ENCODE results near the gene CDH13. TPM values are rescaled to one million over a fixed set of nuclear protein-coding genes. Genes with fewer than 3 reads are reported as not detected.

CDH13 gene
- total RNA-seq, 1 donor from 2014 or later = 81.1 TPM

DNA sequence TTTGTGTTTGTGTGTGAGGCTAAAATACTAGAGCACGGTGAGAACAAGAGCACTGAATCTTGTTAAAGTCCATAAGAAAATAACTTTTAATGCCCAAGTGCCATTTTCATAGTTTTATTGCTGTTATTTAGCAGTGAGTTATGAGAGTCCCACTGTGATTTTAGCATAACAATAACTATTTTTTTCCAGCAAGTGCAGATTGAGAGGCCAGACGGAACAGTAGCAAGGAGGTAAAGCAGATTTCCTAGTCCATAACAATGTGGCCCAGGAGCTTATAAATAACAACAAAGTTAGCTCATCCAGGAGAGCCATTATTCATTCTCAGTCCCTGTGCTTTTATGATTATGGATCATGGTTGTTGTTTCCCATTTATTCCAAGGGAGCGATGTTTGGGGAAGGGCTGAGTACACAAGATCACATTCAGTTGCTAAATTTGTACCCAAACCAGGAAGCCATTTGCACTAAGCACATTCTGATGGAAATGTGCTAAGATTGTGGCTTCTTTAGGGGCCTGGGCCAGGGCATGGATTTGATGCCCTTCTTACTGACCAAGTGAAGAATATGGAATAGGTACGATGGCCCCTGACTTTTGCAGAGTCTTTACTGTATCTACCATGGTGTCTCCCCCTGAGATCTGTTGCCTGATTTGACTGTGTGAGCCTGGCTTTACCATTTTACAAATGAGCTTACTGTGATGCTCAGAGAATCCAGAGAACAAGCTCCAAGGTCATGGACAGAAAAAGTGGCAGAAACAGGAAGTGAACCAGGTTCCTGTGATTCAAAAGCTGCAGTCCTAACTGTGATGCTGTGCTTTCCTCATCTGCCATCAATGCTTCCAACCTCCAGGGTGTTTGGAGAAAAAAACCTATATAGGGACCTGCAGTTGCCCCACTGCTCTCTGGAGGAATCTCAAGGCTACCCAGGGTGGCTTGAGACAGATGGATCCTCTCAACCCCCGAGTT, 976.3 kb downstream of the CDH13 start:
- no peak for TF ChIP-seq CTCF (IDR thresholded peaks at IDR 0.05; ENCODE audit: partially characterized antibody, unreplicated experiment)
- H3K36me3 Mint-ChIP-seq (ENCODE audit: unreplicated experiment) = no peaks in the 10 kb centered on the region
- peaks cover 3% of the 10 kb centered on the region for H3K9me3 Mint-ChIP-seq (ENCODE audit: unreplicated experiment)
- no peak for DNase-seq
- H3K4me1 Mint-ChIP-seq (ENCODE audit: low read depth, unreplicated experiment) = peaks cover 1% of the 10 kb centered on the region
- H3K4me3 Mint-ChIP-seq (ENCODE audit: unreplicated experiment) = no peak overlapping the region
- no peaks in the 10 kb centered on the region for H3K27me3 Mint-ChIP-seq (ENCODE audit: unreplicated experiment)
- no peak overlapping the region for H3K27ac Mint-ChIP-seq (ENCODE audit: unreplicated experiment)

DNA sequence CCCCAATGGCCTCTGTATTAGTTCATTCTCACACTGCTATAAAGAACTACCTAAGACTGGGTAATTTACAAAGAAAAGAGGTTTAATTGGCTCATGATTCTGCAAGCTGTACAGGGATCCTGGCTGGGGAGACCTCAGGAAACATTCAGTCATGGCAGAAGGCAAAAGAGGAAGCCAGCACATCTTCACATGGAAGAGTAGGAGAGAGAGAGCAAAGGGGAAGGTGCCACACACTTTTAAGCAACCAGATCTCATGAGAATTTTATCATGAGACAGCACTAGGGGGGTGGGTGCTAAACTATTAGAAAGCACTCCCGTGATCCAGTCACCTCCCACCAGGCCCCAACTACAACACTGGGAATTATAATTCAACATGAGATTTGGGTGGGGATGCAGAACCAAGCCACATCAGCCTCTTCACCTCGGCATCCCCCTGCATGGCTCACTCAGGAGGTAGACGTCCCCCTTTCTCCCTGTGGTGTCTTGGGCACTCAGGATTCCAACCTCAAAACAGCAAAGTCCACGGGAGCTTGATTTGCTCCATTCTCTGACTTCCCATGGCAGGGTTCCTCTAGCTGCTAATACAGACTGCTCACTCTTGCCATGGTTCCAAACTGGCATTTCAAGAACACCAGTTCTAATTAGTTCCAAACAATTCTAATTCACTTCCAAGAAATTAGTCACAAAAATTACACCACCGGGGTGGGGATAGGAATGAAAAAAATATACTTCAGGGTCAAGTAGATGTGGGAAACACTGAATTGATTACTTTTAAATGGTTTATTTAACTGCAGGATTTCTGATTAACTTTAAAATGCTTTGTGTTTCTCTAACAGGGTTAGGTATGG, 977.2 kb downstream of the CDH13 start:
- TF ChIP-seq CTCF (IDR thresholded peaks at IDR 0.05; ENCODE audit: partially characterized antibody, unreplicated experiment) = no peak
- Mint-ChIP-seq H3K27me3 (ENCODE audit: unreplicated experiment) (no peaks in the 10 kb centered on the region), H3K36me3 (ENCODE audit: unreplicated experiment) (no peaks in the 10 kb centered on the region), H3K4me3 (ENCODE audit: unreplicated experiment) (no peak overlapping the region), H3K27ac (ENCODE audit: unreplicated experiment) (no peak overlapping the region), H3K9me3 (ENCODE audit: unreplicated experiment) (peaks cover 3% of the 10 kb centered on the region), H3K4me1 (ENCODE audit: low read depth, unreplicated experiment) (peaks cover 1% of the 10 kb centered on the region)
- DNase-seq = no peak

- no peak overlapping the region for H3K4me3 Mint-ChIP-seq (ENCODE audit: unreplicated experiment)
- peaks cover 3% of the 10 kb centered on the region for H3K9me3 Mint-ChIP-seq (ENCODE audit: unreplicated experiment)
- TF ChIP-seq CTCF (IDR thresholded peaks at IDR 0.05; ENCODE audit: partially characterized antibody, unreplicated experiment) = peak; percentile 33
- no peak overlapping the region for H3K27ac Mint-ChIP-seq (ENCODE audit: unreplicated experiment)
- H3K27me3 Mint-ChIP-seq (ENCODE audit: unreplicated experiment) = no peaks in the 10 kb centered on the region
- DNase-seq = no peak
- H3K36me3 Mint-ChIP-seq (ENCODE audit: unreplicated experiment) = no peaks in the 10 kb centered on the region
- H3K4me1 Mint-ChIP-seq (ENCODE audit: low read depth, unreplicated experiment) = peaks cover 1% of the 10 kb centered on the region
These were observed 979.8 kb downstream of the CDH13 start for GRCh38 chr16:83606486-83607030.

- H3K4me3 Mint-ChIP-seq (ENCODE audit: unreplicated experiment) = no peak overlapping the region
- no peaks in the 10 kb centered on the region for H3K4me1 Mint-ChIP-seq (ENCODE audit: low read depth, unreplicated experiment)
- no peak for DNase-seq
- H3K27ac Mint-ChIP-seq (ENCODE audit: unreplicated experiment) = no peak overlapping the region
- H3K36me3 Mint-ChIP-seq (ENCODE audit: unreplicated experiment) = peaks cover 6% of the 10 kb centered on the region
- H3K27me3 Mint-ChIP-seq (ENCODE audit: unreplicated experiment) = no peaks in the 10 kb centered on the region
- peaks cover 1% of the 10 kb centered on the region for H3K9me3 Mint-ChIP-seq (ENCODE audit: unreplicated experiment)
- TF ChIP-seq CTCF (IDR thresholded peaks at IDR 0.05; ENCODE audit: partially characterized antibody, unreplicated experiment) = no peak
These were observed 982.4 kb downstream of the CDH13 start for GRCh38 chr16:83609178-83609577.
